Right lobe of liver (tissue), 6 donors: Measurements from ENCODE around the gene KCNN3. TPM values are rescaled to one million over a fixed set of nuclear protein-coding genes. Genes with fewer than 3 reads are reported as not detected.

Experiments
- ATAC-seq, 4 donors: fragments of 200-7000 bp; cut with Tn5 transposase; one replicate each; pipeline ENCODE4 v1.9.1; 2020; ENCODE audit warnings: mild to moderate bottlenecking in 4 of 4, moderate library complexity in 4 of 4
- DNase-seq, 3 donors: peaks; one replicate each; pipeline ENCODE4 v3.0.0-alpha.2; 2020
- H3K27ac ChIP-seq, 3 donors: fragments of 200-600 bp; one replicate each; pipeline ENCODE4 v1.8.0; 2022
- H3K27me3 ChIP-seq, 2 donors: fragments of 200-600 bp; one replicate each; pipeline ENCODE4 v1.8.0; 2022
- H3K36me3 ChIP-seq, 4 donors: fragments of 200-600 bp; sonication (generic) in 1 of 4; one replicate each; pipeline versions ENCODE4 v1.5.1 to v1.8.0; 2017 to 2022; ENCODE audit warnings: control low read depth in 1 of 4
- H3K4me1 ChIP-seq, 4 donors: fragments of 200-600 bp; sonication (generic) in 1 of 4; one replicate each; pipeline versions ENCODE4 v1.5.1 to v1.8.0; 2017 to 2022; ENCODE audit warnings: control low read depth in 1 of 4
- H3K4me3 ChIP-seq, 3 donors: fragments of 200-600 bp; one replicate each; pipeline ENCODE4 v1.8.0; 2022
- H3K9me3 ChIP-seq, 4 donors: fragments of 200-600 bp; sonication (generic) in 1 of 4; one replicate each; pipeline versions ENCODE4 v1.5.1 to v1.8.0; 2017 to 2022; ENCODE audit warnings: control low read depth in 1 of 4
- POLR2A ChIP-seq: fragments of 450-650 bp; IDR thresholded peaks from one replicate; pipeline ENCODE4 v1.6.1; 2017; ENCODE audit warnings: antibody characterized with exemption, mild to moderate bottlenecking
- WGBS: methylation state at CpG from one replicate; pipeline ENCODE4 v1.1.6; 2018; ENCODE audit warnings: low coverage, low lambda C conversion rate; ENCODE audit not compliant: insufficient coverage; ENCODE audit errors: missing lambda C conversion rate; 5-methylcytosine and 5-hydroxymethylcytosine counted together
- intact Hi-C, 2 donors: fragments of 100-400 bp; cut with DNase I; formaldehyde crosslinking; loops; one replicate each; pipeline versions ENCODE4 v1.11.2 to v1.14.1; 2022
- total RNA-seq, 6 experiments: library from RNA; depleted of rRNA in 2 of 6; stranded (reverse); fragments of >200 nt in 2 of 6; fragmentation: NEBNext Ultra II Directional in 3 of 6; extraction: Animal tissue kit (Norgen Biotek cat#: 25700) in 3 of 6; gene quantifications; one replicate each; pipeline versions ENCODE4 v1.1.0 to v1.2.4, GENCODE V29; 2016 to 2023
- TF ChIP-seq, protein P1 (sequence below), 4 donors: fragments of 200-600 bp in 3 of 4; fragments of 450-650 bp in 1 of 4; IDR thresholded peaks; one replicate each; pipeline versions ENCODE4 v1.5.1 to v1.8.0; 2016 to 2022; ENCODE audit warnings: antibody characterized with exemption in 4 of 4, mild to moderate bottlenecking in 2 of 4
- donor health status: DM: no; HTN: yes; CAD: no.
- donor health status: DM: no; HTN: no; CAD: no.
- donor health status: DM: no; HTN: no; CAD: no.
- donor health status: DM: no; HTN: yes; CAD: no.
- donor health status: DM: no; HTN: yes; CAD: no.

Gene KCNN3
- total RNA-seq, 6 experiments from 2014 or later, result 0.15 to 0.64 (median 0.32) TPM

DNA sequence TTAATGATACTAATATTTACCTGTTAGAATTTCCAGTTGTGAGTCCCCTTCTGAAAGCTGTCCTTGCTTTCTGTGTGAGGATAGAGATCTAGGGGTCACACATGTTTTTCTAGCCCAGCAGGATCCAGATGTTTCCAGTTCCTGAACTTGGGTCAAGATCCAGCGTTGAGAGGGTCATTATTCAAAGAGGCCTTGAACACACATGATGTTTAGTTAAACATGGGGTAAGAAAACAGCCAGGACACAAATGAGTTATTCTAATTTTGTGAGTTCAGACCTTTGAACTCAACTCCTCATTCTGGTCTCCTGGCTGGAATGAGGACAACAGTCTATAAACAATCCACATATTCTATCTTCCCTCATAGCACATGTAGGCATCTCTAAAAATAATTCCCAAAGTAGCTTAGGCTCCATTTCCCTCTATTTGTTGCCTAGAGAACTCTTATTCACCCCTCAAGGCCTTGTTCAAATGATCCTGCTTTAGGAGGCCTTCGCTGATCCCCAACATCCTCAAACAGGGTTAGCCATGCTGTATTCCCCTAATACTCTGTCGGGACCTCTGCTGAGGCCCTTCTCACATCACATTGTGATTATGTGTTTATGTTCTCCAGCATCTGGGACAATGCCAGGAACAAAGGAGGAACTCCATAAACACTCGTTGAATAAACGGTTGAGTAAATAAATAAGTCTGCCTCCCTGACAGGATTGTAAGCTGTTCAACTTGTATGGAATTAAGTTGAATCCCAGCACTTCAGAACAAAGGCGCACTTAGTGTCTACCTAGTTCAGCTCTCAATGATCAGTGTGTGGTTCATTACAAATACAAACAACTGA lies 15.0 kb upstream of the KCNN3 start:
- WGBS, result 45% methylated on average over 6 of the region's 6 CpGs
- H3K27ac ChIP-seq, result no peak overlapping the region
- intact Hi-C loops, result loop anchor here in 1 of 2 donors (5.0 to 10.0 kb wide), 2 partner anchors 218 to 320 kb away; partner anchors contain the start of gene CHRNB2

DNA sequence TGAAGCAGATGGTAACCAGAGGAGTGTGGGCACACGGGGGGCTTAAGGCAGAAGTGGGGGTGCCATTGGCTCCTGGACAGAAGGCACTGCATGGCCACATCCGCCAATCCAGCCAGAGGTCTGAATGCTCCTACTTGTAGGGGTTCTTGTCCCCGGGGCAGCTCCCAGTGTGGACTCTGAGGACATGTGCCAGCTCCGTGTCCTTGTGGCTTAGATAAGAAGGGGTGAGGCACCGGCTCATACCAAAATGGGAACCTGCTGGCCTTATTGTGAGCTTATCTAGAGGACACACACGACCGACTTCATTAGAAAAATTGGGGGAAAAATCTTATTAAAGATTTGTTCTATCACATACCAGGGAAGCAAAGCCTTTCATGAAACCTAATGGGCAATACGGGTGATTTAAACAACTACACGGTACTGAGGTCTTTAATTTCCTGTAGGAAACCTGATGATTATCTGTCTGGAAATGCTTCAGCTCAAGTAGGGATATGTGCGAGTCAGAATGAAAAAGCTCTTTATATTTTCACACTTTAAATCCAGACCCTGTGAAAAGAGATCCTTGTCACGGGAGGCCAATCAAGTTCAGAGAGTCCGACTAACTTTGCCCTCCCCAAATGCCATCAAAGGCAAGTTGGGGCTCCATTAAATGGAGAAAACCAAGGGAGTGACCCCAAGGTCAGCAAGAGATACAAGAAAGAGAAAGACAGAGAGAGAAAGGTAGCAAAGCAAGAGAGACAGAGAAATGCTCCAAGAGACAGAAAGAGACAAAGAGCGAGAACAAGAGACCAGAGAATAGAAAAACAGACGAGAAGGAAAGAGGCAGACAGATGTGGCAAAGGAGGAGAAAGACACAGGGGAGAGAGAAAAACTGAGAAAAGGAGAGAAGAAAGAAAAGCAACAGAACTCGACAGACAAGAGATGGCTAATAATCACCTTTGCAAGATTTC lies 14.1 kb upstream of the KCNN3 start:
- whole genome bisulfite sequencing, result 58% methylated on average over 12 of the region's 15 CpGs
- H3K27ac ChIP-seq, result no peak overlapping the region

More for the DNA sequence above, 15.0 kb upstream of the KCNN3 start:
- Histone ChIP-seq H3K36me3 (no peaks in the 10 kb centered on the region), H3K9me3 (no peaks in the 10 kb centered on the region), H3K4me3 (no peak overlapping the region), H3K4me1 (no peaks in the 10 kb centered on the region), H3K27me3 (no peaks in the 10 kb centered on the region)
- no peak for TF ChIP-seq POLR2A
- TF ChIP-seq, protein P1, sequence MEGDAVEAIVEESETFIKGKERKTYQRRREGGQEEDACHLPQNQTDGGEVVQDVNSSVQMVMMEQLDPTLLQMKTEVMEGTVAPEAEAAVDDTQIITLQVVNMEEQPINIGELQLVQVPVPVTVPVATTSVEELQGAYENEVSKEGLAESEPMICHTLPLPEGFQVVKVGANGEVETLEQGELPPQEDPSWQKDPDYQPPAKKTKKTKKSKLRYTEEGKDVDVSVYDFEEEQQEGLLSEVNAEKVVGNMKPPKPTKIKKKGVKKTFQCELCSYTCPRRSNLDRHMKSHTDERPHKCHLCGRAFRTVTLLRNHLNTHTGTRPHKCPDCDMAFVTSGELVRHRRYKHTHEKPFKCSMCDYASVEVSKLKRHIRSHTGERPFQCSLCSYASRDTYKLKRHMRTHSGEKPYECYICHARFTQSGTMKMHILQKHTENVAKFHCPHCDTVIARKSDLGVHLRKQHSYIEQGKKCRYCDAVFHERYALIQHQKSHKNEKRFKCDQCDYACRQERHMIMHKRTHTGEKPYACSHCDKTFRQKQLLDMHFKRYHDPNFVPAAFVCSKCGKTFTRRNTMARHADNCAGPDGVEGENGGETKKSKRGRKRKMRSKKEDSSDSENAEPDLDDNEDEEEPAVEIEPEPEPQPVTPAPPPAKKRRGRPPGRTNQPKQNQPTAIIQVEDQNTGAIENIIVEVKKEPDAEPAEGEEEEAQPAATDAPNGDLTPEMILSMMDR (IDR thresholded peaks at IDR 0.05), result no peak
- DNase-seq (no peak), ATAC-seq (peak in 2 of 4 donors; percentile 22 to 38)

DNA sequence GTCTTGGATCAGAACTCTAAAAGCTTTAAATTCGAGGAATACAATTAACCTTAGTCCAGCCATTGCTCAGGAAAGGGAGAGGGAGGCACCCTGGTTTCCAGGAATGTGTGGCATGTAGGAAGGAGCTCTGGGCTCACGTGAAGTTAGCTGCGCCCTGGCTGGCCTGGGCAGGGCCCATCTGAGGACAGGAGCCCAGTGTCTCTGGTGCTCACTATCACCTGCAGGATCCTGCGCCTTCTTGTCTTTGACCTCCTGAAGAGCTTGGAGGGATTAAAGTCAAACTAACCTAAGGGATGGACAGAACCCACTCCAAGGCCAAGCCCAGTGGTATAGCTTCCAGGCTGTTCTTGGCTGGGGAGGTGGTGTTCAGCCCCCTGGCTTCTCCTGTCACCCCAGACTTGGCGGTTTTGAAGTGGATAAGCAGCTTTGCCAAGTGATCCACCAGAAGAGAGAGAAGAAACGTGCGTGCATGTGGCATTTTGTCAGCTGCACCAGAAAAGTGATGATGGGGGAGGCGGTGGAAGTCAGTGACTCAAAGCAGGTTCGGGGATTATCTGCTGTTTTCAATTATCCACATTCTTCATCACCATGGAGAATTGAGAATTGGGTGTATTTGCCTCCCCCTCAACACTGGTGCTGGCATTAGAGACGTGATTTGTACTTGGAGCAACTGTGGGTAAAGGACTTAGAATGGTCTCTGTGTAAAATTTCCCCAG lies 11.9 kb upstream of the KCNN3 start:
- ATAC-seq, result no peak
- Histone ChIP-seq H3K4me1 (peaks cover 0 to 14% (median 8%) of the 10 kb centered on the region in 4 donors), H3K27me3 (no peaks in the 10 kb centered on the region), H3K4me3 (no peak overlapping the region), H3K9me3 (no peaks in the 10 kb centered on the region), H3K36me3 (no peaks in the 10 kb centered on the region), H3K27ac (no peak overlapping the region)
- intact Hi-C loops, result loop anchor here in 1 of 2 donors (5.0 to 10.0 kb wide), 2 partner anchors 215 to 317 kb away; partner anchors contain the start of gene CHRNB2
- no peak for TF ChIP-seq POLR2A
- TF ChIP-seq, protein P1 (IDR thresholded peaks at IDR 0.05), result no peak
- no peak for DNase-seq
- WGBS, result 73% methylated on average over 5 of the region's 10 CpGs

More for the DNA sequence above, 14.1 kb upstream of the KCNN3 start:
- no peaks in the 10 kb centered on the region for H3K27me3 ChIP-seq
- TF ChIP-seq POLR2A, result no peak
- TF ChIP-seq, protein P1 (IDR thresholded peaks at IDR 0.05), result no peak
- H3K36me3 ChIP-seq, result no peaks in the 10 kb centered on the region
- intact Hi-C loops, result loop anchor here in 1 of 2 donors (5.0 to 10.0 kb wide), 2 partner anchors 217 to 319 kb away; partner anchors contain the start of gene CHRNB2
- ATAC-seq, result no peak
- DNase-seq, result no peak
- no peaks in the 10 kb centered on the region for H3K4me1 ChIP-seq
- no peaks in the 10 kb centered on the region for H3K9me3 ChIP-seq
- no peak overlapping the region for H3K4me3 ChIP-seq

DNA sequence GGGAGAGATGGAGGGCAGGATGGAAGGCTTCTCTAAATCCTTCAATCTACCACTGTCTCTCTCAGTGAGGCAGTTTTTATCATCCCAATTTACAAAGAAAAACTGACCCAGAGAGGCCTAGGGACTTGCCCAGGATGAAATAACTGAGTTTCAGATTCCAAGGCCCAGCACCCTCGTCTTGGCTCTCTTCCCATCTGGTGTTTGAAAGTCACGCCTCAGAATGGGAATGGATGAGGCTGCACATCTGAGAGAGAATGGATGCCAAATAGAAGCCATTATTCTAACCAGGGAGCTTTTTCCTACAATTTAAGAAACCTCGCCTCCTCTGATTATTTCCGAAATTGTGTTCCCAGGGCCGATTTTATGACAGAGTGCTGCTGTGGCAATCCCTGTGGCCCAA lies 10.6 kb upstream of the KCNN3 start:
- Histone ChIP-seq H3K9me3 (no peaks in the 10 kb centered on the region), H3K4me1 (peaks cover 0 to 27% (median 10%) of the 10 kb centered on the region in 4 donors), H3K27ac (no peak overlapping the region), H3K4me3 (no peak overlapping the region), H3K36me3 (no peaks in the 10 kb centered on the region), H3K27me3 (no peaks in the 10 kb centered on the region)
- intact Hi-C loops, result loop anchor here in 1 of 2 donors (5.0 to 10.0 kb wide), 2 partner anchors 213 to 316 kb away; partner anchors contain the start of gene CHRNB2
- DNase-seq (no peak), ATAC-seq (no peak)
- WGBS, result 43% methylated on average over 3 of the region's 5 CpGs
- TF ChIP-seq POLR2A, result no peak
- TF ChIP-seq, protein P1 (IDR thresholded peaks at IDR 0.05), result no peak
